Activated CD4-positive, alpha-beta T cell treated with anti-CD3 and anti-CD28 coated beads, Interleukin-2, Interleukin-4, amounts not matched to agents 100 ng/mL and 50 ng/mL, durations not matched to agents 16 hours and 8 hours (primary cell): ENCODE data around the gene S1PR4.
"Not testable (repeated sequence)": the region's sequence is repeated elsewhere in the genome, so short reads cannot be mapped to it uniquely, and the experiment has no call there.

Source experiments
- DNase-seq: peaks from one replicate; pipeline ENCODE4 v3.0.0-alpha.2; 2020; ENCODE audit warnings: low spot score

The S1PR4 gene

DNA sequence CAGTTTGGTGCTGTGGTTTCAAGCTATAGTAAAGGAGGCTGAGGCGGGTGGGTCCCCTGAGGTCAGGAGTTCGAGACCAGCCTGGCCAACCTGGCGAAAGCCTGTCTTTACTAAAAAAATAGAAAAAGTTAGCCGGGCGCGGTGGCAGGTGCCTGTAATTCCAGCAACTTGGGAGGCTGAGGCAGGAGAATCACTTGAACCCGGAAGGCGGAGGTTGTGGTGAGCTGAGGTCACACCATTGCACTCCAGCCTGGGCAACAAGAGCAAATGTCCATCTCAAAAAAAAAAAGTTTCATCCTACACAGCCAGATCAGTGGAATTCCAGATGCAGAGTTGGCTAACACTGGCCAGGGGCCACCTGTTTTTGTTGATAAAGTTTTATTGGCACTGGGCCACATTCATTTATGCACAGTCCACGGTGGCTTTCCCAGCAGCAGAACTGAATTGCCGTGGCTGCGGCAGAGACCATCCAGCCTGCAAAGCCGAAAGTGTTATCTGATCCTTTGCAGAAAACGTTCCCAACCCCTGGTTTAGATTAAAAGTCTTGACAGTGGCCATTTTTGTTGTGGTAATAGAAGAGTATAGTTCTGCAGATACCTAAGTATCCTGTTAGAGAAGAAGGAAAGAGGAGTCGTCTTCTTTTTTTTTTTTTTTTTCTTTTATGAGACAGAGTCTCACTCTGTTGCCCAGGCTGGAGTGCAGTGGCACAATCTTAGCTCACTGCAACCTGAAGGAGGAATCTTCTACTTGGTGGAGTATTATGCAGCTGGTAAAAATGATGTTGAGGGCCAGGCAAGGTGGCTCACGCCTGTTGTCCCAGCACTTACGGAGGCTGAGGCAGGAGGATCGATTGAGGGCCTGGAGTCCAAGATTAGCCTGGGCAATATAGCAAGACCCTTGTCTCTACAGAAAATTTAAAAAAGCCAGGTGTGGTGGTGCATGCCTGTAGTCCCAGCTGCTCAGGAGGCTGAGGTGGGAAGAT lies 15.8 kb downstream of the S1PR4 start:
- DNase-seq, result no peak

DNA sequence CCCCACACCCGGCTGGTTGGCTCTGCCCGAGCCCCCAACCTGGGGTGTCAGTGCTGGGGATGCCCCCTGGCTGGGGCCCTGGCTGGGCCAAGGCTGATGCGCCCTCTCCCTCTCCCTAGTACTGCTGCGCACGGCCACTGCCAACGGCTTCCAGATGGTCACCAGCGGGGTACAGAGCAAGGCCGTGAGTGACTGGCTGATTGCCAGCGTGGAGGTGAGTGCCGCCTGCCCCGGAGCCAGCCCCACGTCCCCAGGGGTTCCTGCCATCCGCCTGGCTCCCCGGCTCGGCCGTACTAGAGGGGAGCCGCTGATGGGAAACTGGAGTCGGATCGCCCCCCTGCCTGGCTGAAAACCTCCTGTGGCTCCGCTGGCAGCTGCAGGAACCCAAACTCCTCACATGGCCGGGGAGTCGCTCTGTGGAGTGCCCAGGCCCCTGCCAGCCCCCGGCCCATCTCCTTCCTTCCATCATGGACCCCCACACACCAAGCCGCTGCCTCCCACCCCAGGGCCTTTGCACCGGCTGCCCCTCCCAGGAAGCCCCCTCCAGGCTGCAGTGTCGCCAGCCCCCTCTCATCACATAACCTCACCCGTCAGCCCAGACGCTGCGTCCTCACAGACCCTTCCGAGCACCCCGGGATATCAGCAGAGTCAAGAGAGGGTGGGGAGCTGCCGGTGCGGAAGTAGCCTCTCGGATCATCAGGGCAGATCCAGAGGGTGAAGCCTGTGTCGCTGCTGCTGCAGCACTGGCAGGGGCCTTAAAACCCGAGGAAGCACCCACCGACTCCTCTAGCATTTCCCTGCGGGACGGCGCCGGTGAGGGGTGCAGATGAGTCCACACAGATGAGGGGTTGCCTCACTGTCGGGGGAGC lies 17.7 kb downstream of the S1PR4 start:
- DNase-seq, result no peak

DNA sequence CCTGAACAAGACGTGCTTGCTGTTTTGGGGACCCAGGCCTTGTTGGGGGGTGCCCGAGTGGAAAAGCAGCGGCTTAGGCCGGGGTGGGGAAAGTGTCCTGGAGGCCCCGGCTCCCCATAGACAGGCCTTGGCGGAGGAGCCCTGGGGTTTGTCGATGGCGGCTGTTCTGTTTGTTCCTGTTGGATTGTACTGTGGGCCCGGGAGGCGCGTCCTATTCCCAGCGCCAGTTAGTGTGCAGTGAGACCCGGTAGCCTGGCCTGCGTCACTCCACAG lies 18.3 kb downstream of the S1PR4 start:
- no peak for DNase-seq

DNA sequence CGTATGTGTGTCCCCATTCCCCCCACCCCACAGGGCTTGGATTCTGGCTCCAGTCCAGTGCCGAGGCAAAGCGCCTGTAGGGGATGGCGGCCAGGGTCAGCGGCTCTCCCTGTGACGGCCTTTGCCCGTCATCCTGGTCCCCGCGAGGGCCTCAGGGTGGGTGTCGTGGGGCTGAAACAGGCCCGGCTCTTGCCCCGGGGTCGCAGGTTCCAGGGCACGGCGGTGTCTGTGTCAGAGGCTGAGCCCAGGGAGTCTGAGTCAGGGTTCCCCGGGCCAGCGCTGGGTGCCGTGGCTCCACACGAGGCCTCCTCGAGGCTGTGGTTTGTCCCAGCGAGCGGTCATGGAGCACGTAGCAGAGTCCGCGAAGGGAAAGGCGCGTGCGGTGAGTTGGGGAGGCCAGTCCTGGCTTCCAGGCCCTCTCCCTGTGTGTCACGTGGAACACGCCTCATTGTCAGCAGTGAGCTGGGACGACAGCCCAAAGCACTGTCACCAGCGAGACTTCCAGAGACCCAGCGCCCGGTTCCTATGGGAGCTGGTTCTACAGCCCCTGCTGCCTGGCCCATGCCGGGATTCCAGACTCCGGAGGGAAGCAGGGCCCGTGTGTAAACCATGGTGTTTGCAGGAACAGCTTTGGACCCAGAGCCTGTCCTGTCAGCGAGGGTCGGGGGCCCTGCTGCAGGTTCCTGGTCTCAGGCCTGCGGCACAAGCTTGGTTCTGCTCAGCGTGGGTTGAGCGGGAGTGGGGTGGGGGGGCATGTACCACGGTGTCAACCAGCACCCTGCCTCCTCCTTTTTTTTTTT lies 20.5 kb downstream of the S1PR4 start:
- DNase-seq, result no peak

DNA sequence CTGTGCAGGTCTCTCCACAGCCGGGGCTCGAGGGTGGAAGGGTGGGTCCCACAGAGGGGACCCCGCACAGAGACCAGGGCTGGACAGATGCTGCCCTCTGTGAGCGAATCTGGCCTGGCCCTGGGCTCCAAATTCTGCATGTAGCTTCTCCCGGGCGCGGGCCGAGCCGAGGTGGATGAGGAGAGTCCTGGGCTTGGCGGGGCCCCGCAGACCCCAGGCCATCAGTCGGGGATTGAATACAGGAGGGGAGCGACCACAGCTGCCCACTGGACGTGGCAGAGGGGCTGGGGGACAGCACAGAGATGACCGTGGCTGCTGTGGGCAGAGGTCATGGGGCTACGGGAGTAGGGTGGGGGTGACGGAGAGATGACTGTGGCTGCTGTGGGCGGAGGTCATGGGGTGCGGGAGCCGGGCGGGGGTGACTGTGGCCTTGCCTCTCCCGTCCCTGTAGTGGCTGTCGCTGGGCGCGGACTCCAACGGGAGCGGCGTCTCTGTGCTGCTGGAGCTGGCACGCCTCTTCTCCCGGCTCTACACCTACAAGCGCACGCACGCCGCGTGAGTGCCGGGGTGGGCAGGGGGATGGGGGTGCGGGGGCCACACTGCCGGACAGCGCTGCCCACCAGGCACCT lies 22.6 kb downstream of the S1PR4 start:
- DNase-seq, result no peak

DNA sequence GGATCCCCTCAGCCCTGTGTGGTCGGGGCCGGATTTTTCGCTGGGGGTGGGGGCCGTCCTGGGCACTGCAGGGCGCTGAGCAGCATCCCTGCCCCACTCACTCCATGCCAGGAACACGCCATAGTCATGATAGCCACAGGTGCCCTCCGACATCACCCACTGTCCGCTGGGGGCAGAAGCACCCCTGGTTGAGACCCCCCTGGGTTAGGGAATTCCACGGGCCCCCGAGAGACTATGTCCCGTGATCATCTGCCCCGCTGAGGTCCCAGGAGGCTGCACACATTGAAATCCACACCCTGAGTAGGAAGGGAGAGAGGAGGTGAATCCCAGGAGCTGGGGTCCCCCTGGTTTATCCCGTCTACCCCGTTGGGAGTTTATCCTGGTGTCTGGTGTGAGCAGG lies 23.3 kb downstream of the S1PR4 start:
- no peak for DNase-seq

DNA sequence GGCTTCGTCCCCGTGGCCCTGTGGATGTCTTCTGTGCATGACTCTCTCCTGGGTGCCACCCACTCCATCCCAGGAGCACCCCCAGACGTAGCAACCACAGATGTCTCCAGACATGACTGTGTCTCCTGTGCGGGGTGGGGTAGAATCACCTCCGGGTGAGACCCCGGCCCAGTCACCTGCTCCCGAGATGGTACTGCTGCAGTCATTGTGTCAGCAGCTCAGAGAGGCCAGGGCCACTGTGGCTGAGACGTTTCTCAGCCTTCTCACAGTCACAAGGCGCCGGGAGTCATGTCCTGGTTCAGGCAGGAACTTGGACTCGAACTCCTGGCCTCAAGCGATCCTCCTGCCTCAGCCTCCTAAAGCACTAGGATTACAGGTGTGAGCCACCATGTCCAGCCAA lies 23.8 kb downstream of the S1PR4 start:
- DNase-seq, result no peak

DNA sequence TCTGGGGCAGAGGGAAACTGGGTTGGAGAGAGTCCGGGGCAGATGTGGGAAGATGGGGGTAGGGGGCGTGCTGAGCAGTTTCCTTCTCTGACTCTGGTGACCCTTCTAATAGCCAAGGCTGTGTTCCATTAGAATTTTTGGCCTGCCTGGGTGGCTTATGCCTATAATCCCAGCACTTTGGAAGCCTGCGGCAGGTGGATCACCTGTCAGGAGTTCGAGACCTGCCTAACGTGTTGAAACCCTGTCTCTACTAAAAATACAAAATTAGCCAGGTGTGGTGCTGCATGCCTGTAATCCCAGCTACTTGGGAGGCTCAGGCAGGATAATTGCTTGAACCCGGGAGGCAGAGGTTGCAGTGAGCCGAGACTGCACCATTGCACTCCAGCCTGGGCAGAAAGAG lies 24.3 kb downstream of the S1PR4 start:
- not testable (repeated sequence) for DNase-seq

DNA sequence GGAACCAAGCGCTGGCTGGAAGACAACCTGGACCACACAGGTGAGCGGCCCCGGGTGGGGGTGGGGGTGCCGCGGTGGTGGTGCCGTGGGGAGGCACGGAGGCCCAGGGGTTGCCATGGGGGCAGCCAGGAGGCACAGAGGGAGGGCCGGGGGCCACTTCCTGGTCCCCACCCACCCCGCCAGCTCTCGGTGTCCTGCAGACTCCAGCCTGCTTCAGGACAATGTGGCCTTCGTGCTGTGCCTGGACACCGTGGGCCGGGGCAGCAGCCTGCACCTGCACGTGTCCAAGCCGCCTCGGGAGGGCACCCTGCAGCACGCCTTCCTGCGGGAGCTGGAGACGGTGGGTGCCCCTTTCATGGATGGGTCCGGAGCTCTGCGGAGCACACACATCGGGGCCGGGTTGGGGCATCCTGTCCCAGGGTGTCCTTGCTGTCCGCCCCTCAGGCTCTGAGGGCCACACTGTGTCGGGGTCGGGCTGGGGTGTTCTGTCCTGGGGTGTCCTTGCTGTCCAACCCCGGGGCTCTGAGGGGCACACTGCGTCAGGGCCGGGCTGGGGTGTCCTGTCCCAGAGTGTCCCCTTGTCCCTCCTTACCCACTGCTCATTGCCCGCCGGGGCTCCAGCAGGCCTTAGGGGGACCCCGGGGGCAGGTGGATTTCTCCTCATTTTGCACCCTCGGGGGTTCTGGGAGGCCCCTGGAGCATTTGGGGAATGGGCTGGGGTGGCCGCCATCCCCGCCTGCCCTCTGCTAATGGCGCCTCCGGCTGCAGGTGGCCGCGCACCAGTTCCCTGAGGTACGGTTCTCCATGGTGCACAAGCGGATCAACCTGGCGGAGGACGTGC lies 25.5 kb downstream of the S1PR4 start:
- no peak for DNase-seq

DNA sequence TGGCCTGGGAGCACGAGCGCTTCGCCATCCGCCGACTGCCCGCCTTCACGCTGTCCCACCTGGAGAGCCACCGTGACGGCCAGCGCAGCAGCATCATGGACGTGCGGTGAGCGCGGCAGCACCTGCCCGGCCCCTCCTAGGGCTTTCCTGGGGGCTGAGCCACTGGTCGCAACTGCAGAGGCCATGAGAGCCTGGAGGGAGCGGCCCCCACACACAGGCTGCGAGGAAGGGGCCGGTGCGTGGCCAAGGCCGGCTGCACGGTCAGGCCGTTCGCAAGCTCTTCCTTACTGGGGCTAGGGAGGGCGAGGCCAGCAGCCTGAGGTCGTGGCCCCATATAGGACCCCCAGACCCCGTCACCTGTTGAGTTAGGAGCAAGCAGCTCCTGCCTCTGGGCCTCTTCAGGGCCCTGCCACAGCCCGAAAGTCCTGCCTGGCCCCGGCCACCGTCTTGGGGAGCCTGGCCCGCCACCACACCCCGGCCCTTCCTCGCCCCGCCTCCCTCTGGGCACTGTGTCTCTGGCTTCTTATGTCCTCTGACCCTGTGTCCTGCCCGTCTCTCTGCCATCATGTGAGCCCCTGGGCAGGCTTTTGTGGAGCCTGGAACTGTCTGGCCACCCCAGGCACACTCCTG lies 26.2 kb downstream of the S1PR4 start:
- DNase-seq, result no peak

DNA sequence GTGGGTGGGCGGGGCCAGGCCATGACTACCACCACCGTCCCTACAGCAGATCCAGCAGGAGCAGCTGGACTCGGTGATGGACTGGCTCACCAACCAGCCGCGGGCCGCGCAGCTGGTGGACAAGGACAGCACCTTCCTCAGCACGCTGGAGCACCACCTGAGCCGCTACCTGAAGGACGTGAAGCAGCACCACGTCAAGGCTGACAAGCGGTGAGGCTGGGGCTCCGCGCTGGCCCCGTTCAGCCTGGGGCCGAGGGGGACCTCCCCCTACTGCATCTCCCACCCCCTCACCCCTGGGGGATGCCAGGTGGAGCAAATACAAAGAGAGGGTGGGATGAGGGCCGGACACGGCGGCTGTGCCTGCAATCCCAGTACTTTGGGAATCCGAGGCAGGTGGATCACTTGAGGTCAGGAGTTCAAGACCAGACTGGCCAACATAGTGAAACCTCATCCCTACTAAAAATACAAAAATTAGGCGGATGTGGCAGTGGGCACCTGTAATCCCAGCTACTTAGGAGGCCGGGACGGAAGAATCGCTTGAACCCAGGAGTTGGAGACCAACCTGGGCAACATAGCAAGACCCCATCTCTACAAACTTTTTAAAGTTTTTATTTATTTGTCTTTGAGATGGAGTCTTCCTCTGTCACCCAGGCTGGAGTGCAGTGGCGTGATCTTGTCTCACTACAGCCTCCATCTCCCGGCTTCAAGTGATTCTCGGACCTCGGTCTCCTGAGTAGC lies 27.8 kb downstream of the S1PR4 start:
- DNase-seq, result no peak

DNA sequence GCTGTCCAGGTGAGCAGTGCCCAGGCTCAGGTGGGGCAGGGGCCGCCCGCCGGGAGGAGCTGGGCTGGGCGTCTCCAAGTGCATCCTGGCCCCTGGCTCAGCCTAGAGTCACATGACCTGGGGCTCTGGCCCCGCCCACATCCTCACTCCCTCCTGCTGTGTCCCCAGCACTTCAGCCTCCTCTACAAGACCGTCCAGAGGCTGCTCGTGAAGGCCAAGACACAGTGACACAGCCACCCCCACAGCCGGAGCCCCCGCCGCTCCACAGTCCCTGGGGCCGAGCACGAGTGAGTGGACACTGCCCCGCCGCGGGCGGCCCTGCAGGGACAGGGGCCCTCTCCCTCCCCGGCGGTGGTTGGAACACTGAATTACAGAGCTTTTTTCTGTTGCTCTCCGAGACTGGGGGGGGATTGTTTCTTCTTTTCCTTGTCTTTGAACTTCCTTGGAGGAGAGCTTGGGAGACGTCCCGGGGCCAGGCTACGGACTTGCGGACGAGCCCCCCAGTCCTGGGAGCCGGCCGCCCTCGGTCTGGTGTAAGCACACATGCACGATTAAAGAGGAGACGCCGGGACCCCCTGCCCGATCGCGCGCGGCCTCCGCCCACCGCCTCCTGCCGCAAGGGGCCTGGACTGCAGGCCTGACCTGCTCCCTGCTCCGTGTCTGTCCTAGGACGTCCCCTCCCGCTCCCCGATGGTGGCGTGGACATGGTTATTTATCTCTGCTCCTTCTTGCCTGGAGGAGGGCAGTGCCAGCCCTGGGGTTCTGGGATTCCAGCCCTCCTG lies 29.1 kb downstream of the S1PR4 start:
- no peak for DNase-seq

DNA sequence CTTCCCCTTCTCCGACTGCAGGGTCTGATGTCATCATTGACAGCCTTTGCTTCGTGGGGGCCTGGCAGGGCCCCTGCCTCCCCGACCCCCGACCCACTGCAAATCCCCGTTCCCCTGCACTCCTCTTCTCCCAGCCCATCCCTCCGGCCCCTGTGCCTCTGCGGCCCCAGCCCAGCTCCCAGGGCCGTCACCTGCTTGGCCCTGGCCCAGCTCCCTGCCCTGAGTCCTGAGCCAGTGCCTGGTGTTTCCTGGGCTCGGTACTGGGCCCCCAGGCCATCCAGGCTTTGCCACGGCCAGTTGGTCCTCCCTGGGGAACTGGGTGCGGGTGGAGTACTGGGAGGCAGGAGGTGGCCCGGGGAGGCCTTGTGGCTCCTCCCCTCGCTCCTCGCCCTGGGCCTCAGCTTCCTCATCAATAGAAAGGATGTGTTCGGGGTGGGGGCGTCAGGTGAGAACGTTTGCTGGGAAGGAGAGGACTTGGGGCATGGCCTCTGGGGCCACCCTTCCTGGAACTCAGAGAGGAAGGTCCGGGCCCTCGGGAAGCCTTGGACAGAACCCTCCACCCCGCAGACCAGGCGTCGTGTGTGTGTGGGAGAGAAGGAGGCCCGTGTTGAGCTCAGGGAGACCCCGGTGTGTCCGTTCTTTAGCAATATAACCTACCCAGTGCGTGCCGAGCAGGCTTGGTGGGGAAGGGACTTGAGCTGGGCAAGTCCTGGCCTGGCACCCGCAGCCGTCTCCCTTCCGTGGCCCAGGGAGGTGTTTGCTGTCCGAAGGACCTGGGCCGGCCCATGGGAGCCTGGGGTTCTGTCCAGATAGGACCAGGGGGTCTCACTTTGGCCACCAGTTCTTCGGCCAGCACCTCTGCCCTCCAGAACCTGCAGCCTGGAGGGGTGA lies 30.0 kb downstream of the S1PR4 start:
- DNase-seq, result no peak

DNA sequence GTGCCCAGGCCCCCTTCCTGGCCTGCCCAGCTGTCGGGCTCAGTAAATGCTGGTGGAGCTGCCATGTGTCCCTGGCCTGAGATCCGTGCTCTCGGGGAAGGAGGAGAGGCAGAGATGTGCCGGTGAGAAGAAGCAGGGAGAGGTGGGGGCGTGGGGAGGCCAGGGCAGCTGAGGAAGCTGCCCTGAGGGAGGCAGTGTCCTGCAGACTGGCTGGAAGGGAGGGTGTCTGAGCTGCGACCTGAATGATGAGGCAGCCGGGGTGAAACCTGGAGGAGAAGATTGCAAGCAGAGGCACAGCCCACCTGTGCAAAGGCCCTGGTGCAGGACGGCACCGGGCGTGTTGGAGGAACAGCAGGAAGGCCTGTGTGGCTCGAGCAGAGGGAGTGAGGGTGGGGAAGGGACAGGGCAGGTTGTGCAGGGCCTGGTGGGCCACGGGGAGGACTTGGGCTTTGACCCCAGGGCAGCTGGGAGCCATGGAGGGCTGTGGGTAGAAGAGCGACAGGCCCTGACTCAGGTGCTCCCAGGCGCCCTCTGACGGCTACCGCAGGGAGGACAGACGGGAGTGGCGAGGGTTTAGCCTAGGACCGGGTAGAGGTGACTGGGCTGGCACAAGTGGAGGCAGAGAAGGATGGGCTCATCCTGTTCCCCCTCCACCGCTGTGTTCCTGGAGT lies 31.9 kb downstream of the S1PR4 start:
- peak; percentile 79 for DNase-seq

DNA sequence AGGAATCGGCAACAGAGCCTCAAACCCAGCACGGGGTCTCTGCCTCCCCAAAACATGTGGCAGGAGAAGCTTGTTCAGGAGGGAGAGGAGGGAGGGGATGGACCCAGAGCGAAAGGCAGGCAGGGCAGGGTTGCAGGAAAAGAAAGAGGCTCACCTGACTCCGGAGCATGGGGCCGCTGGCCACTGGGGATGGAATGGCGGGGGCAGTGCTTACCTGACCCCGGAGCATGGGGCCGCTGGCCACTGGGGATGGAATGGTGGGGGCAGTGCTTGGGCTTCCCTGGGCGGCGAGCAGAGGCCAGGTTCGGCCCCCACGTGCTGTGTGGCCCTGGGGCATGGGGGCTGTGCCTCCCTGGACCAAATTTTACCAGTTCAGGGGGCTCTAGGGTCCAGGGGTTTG lies 32.6 kb downstream of the S1PR4 start:
- no peak for DNase-seq

DNA sequence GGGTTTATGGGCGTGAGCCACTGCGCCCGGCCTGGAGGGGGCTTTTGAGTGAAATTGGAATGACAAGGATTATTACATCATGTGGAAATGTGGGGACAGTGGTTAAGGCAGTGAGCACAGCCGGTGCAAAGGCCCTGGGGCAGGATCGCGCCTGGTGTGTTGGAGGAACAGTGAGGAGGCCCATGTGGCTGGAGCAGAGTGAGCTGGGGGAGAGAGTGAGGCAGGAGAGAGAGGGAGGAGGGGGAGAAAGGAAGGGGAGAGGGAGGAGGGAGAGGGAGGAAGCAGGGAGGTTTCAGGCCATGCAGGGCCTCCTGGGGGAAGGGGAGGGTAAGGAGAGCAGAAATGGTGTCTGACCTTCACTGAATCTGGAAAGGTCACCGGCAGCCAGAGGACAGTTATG lies 34.6 kb downstream of the S1PR4 start:
- DNase-seq, result no peak

DNA sequence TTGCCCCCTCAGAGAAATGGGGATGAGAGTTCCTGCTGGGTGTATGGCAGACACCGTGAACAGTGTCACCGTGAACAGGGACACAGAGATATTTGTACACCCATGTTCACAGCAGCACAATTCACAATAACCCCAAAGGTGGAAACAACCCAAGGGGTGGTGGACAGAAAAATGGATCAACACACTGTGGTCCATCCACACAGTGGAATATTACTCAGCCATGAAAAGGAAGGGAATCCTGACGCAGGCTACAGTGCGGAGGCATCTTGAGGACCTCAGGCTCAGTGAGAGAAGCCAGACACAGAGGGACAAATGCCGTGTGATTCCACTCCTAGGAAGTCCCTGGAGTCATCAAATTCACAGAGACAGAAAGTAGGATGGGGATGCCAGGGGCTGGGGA lies 38.3 kb downstream of the S1PR4 start:
- DNase-seq, result no peak
